Motor neuron (in vitro differentiated cells): ENCODE measurements around the gene GNPAT. TPM values are rescaled to one million over a fixed set of nuclear protein-coding genes. Genes with fewer than 3 reads are reported as not detected.

Experiments used
- ATAC-seq, 8 experiments: fragments of 200-7000 bp; cut with Tn5 transposase; replicated peaks in 6 of 8; 2 replicates each; pipeline ENCODE4 v1.8.0; 2021; ENCODE audit warnings: mild to moderate bottlenecking in 8 of 8, moderate library complexity in 8 of 8
- H3K27ac ChIP-seq, 2 donors: fragments of 250-450 bp; sonication (Bioruptor Pico); 2 replicates each; pipeline ENCODE4 v1.9.0; 2021; ENCODE audit warnings: antibody characterized with exemption in 2 of 2, mild to moderate bottlenecking in 2 of 2, moderate library complexity in 1 of 2
- H3K4me1 ChIP-seq, 2 donors: fragments of 250-450 bp; sonication (Bioruptor Pico); replicated peaks in 1 of 2; 2 replicates each; pipeline ENCODE4 v1.6.1; 2021; ENCODE audit warnings: antibody characterized with exemption in 2 of 2, mild to moderate bottlenecking in 2 of 2, moderate library complexity in 1 of 2
- H3K4me3 ChIP-seq, 5 donors: fragments of 250-450 bp; sonication (Bioruptor Pico); 2 replicates each; pipeline ENCODE4 v1.9.0; 2021; ENCODE audit warnings: antibody characterized with exemption in 5 of 5, mild to moderate bottlenecking in 5 of 5, moderate library complexity in 4 of 5
- WGBS, 10 experiments: fragments of 450-650 bp; shearing (Covaris generic); methylation state at CpG; one replicate each; pipeline ENCODE4 v1.0.0; 2022; 5-methylcytosine and 5-hydroxymethylcytosine counted together
- in situ Hi-C, 9 experiments: fragments of 400-800 bp; cut with MboI; loops; one replicate each; pipeline ENCODE4 v1.15.0; 2021; ENCODE audit warnings: low sequenced_read_pairs in 9 of 9, low pct_unique_long_range_greater_than_20kb in 2 of 9; ENCODE audit not compliant: unreplicated experiment in 9 of 9
- total RNA-seq, 8 experiments: library from RNA; unstranded; fragments of 300-600 nt; gene quantifications; 2 replicates each; pipeline versions ENCODE4 v1.2.3 to v1.2.4, GENCODE V29; 2022

The GNPAT gene
- total RNA-seq, 8 experiments from 2014 or later: 25.2 to 72.6 (median 47.1) TPM

DNA sequence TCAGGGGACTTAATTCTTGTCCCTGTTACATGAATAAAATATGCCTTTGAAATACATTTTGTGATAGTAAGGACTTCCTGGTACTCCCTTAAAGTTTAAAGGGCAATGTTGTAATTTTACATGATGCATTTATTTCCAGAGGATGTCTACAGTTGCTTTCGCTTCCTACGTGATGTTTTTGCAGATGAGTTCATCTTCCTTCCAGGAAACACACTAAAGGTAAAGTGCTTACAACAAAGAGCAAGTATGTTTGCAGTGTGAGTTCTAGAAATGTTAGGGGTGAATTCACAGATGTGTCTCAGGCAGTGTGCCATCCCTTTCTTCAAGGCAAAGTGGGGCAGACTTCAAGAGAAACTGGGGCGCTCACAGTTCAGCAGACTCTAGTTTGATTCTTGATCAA, 31.2 kb downstream of the GNPAT start:
- Histone ChIP-seq H3K4me1 (no peaks in the 10 kb centered on the region), H3K4me3 (no peak overlapping the region), H3K27ac (no peak overlapping the region)
- 56 to 100% (median 96%) methylated on average over 1 to 3 of the region's 3 CpGs; no CpG with 5 or more reads in 1 of the 10 experiments for WGBS, 10 experiments
- no peak for ATAC-seq
- in situ Hi-C loops: no loop called here

DNA sequence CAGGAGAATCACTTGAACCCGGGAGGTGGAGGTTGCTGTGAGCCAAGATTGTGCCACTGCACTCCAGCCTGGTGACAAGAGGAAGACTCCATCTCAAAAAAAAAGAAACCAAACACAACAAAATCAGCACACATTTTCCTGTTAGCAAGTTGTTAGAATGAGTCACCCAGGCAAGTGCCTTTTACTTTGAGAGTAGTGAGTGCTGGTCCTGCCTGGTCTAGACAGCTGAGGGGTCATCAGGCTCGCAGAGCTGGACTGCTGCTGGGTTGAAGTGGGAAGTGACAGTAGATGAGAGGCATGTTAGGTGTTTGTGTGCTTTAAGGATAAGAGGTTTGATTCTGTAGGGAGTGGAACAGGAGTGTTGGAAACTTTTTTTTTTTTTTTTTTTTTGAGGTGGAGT, 31.9 kb downstream of the GNPAT start:
- no peaks in the 10 kb centered on the region for H3K4me1 ChIP-seq
- 80 to 100% (median 100%) methylated on average over 1 to 2 of the region's 2 CpGs; no CpG with 5 or more reads in 4 of the 10 experiments for WGBS, 10 experiments
- in situ Hi-C loops: no loop called here
- H3K27ac ChIP-seq: no peak overlapping the region
- H3K4me3 ChIP-seq: no peak overlapping the region
- ATAC-seq: no peak

DNA sequence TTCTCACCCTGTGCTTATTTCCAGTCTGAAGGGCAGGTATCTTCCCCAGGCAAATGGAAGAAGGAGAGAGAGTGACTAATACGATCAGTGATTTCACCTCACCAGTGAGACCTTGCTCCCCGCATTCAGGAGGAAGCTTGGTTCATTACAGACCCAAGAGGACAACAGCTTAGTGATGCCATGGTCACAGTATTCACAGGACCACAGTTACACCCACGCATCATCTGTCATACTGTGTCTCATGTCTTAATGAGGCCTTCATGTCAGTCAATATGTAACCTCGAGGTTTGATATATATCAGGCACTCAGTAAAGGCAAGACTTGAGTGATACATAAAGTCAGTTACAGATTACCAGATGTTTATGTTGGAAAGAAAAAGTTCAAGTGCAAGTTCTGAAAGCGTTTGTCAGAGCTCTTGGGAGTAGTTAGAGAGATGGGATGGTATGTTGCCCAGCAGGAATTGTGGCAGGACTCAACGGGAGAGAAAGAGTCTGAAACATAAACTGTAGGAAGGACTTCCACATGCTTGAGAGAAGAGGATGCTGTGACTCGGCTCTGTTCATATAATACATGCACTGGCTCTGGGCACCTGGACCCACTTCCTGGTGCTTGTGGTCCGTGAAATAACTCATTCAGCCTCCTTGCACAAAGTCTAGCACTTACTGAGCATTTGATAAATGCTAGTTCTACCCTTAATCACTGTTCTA, 33.3 kb downstream of the GNPAT start:
- H3K27ac ChIP-seq: no peak overlapping the region
- no peak overlapping the region for H3K4me3 ChIP-seq
- WGBS, 10 experiments: 61 to 100% (median 82%) methylated on average over 2 to 8 of the region's 8 CpGs; no CpG with 5 or more reads in 1 of the 10 experiments
- no peaks in the 10 kb centered on the region for H3K4me1 ChIP-seq
- in situ Hi-C loops: no loop called here
- no peak for ATAC-seq

DNA sequence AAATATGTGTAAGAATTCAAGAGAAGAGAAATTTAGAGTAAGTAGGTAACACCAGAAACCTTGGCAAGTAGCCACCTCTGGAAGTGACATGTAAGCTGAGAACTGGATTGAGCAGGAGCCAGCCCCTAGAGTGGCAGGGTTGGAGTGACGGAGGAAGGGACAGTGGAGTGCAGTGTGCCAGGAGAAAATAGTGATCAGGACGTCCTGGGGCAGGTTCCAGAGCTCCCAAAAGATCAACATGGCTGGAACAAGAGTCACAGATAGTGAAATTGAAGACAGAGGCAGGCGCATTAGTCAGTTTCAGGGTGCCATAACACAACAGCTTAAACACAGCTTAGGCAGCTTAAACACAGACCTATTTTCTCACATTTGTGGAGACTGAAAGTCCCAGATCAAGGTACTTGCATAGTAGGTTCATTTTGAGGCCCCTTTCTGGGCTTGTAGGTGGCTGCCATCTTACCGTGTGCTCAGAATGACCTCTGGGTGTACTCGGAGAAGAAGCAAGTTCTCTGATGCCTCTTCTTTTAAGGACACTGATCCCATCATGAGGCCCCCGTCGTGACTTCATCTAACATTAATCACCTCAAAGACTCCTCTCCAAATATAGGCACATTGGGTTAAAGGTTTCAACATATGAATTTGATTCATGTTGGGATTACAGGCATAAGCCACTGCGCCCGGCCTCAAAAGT, 37.2 kb downstream of the GNPAT start:
- ATAC-seq: peak in 1 of 8 experiments; percentile 19

DNA sequence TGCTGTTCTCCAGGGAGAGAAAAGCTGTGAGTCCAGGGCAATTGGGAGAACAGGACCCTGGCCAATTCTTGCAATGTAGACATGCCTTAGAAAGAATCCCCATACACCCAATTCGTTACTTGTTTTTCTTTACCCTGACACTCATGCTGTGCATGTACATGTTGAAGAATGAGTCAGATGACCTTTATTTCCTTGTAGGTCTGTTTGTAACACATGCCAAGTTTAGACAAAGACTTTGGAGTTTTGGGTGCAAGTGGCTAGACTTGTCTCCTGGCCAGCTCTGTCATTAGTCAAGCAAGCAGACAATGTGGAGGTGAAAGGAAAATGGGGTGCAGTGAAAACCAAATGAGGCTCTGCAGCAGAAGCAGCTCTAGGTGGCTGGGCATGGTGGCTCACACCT, 38.1 kb downstream of the GNPAT start:
- in situ Hi-C loops: no loop called here
- 63 to 100% (median 100%) methylated on average over 1 of the region's 1 CpG; no CpG with 5 or more reads in 3 of the 10 experiments for WGBS, 10 experiments

More for the DNA sequence above, 37.2 kb downstream of the GNPAT start:
- no peaks in the 10 kb centered on the region for H3K4me1 ChIP-seq
- no peak overlapping the region for H3K27ac ChIP-seq
- H3K4me3 ChIP-seq: no peak overlapping the region
- in situ Hi-C loops: no loop called here
- whole genome bisulfite sequencing, 10 experiments: 70 to 100% (median 88%) methylated on average over 1 to 9 of the region's 9 CpGs

DNA sequence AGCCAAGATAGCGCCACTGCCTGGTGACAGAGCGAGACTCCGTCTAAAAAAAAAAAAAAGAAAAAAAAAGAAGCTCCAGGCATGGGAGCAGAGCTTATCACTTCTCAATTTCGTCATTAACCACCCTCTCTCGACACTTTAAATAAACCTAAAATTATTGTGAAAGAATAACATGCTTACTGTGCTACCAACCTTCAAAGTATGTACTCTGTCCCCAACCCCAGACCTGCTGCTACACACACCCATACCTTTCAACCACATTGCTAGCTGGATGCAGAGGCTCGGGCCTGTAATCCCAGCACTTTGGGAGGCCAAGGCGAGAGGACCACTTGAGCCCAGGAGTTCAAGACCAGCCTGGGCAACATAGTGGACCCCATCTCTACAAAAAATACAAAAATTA, 38.7 kb downstream of the GNPAT start:
- in situ Hi-C loops: no loop called here
- Histone ChIP-seq H3K27ac (no peak overlapping the region), H3K4me1 (no peaks in the 10 kb centered on the region), H3K4me3 (no peak overlapping the region)
- ATAC-seq: no peak
- WGBS, 10 experiments: 82 to 98% (median 93%) methylated on average over 2 to 7 of the region's 7 CpGs; no CpG with 5 or more reads in 2 of the 10 experiments

More for the DNA sequence above, 38.1 kb downstream of the GNPAT start:
- ATAC-seq: no peak
- Histone ChIP-seq H3K4me3 (no peak overlapping the region), H3K27ac (no peak overlapping the region), H3K4me1 (no peaks in the 10 kb centered on the region)

DNA sequence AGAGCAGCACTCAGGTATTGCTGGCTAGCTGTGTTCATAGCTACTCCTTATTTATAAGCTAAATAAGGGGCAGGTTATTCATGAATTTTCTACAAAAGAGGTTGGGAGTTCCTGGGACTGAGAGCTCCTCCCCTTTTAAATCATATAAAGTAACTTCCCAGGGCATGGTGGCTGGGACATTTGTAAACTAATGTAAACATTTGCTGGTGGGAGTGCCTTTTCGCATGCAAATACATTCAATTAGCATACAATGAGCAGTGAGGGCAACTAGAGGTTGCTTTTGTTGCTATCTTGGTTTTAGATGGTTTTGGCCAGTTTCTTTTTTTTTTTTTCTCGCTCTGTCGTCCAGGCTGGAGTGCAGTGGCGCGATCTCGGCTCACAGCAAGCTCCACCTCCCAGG, 43.4 kb downstream of the GNPAT start:
- peak in 4 of 8 experiments; percentile 13 to 96 (median 58) for ATAC-seq
- in situ Hi-C loops: no loop called here
- 52 to 100% (median 80%) methylated on average over 1 to 6 of the region's 6 CpGs; no CpG with 5 or more reads in 3 of the 10 experiments for WGBS, 10 experiments
- Histone ChIP-seq H3K4me3 (no peak overlapping the region), H3K27ac (no peak overlapping the region), H3K4me1 (no peaks in the 10 kb centered on the region)

DNA sequence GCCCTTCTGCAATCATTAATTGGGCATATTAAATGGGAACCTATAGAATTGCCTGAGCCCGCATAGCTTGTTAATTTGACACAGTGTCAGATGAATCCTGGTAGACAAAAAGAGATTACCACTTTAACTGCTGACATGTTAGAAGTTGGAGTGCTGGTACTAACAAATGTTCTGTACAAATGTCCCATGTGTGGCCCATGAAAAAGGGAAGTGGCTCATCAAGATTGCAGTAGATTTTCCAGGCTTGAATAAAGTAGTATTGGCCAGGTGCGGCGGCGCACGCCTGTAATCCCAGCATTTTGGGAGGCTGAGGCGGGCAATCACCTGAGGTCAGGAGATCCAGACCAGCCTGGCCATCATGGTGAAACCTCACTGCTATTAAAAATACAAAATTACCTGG, 45.6 kb downstream of the GNPAT start:
- H3K4me3 ChIP-seq: no peak overlapping the region
- H3K4me1 ChIP-seq: no peaks in the 10 kb centered on the region
- in situ Hi-C loops: no loop called here
- H3K27ac ChIP-seq: no peak overlapping the region
- ATAC-seq: no peak
- 60 to 100% (median 88%) methylated on average over 1 to 6 of the region's 6 CpGs; no CpG with 5 or more reads in 1 of the 10 experiments for WGBS, 10 experiments

DNA sequence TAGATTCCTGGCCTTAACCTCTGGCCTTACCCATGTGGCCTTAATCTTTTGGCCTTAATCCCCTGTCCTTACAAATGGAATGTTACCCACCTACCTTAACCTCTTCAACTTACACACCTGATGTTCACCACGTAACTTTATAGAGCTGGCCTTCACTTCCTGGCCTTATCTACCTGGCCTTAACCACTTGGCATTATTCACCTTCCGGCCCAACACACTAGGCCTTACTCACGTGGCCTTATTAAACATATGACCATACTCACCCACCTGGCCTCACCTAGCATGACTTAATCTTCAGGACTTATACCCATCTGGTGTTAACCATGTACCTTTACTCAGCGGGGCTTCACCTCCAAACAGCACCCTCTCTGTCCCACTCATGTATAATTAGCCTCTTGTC, 54.9 kb downstream of the GNPAT start:
- no peaks in the 10 kb centered on the region for H3K4me1 ChIP-seq
- in situ Hi-C loops: no loop called here
- no peak overlapping the region for H3K4me3 ChIP-seq
- no peak overlapping the region for H3K27ac ChIP-seq
- no peak for ATAC-seq
- WGBS, 10 experiments: 60 to 91% (median 78%) methylated on average over 1 to 4 of the region's 4 CpGs; no CpG with 5 or more reads in 2 of the 10 experiments

DNA sequence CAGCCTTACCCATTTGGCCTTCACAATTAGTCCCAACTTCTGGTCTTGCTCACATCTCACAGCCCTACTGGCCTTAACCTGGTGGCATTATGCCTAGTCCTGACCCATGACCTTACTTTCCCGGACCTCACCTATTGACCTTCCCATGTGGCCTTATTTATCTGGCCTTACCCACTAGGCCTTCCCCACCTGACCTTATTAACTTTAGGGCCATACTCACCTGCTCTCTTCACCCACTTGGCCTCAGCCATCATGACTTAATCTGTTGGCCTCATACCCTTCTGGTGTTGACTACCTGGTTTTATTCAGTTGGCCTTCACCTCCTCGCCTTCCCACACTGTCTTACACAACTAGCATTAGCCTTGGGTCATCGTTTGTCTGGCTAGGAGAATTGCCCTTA, 61.0 kb downstream of the GNPAT start:
- H3K27ac ChIP-seq: no peak overlapping the region
- in situ Hi-C loops: no loop called here
- no peak for ATAC-seq
- H3K4me3 ChIP-seq: no peak overlapping the region
- WGBS, 10 experiments: 0 to 86% (median 78%) methylated on average over 1 to 3 of the region's 3 CpGs; no CpG with 5 or more reads in 1 of the 10 experiments
- H3K4me1 ChIP-seq: no peaks in the 10 kb centered on the region

DNA sequence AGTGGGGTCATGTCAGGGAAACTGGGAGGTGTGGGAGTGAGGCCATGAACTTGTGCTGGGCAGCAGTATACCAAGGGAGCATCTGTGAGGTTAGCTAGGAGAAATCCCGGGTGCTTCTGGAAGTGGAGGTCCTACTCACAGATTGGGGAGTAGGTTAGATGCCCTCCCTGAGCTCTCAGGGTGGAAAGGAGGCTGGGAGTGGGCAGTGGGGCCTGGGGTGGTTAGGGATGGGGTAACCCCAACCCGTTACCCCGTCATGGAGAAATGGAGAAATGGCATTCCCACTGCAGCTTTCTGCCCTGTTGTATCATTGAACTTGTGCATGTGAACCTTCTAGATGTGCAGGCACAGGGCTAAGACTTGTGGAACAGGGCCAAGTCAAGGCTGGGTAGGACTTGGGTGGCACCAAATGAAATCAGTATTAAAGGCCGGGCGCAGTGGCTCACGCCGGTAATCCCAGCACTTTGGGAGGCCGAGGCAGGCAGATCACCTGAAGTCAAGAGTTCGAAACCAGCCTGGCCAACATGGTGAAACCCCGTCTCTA, 69.5 kb downstream of the GNPAT start:
- H3K4me3 ChIP-seq: no peak overlapping the region
- WGBS, 10 experiments: 67 to 100% (median 87%) methylated on average over 1 to 5 of the region's 10 CpGs; no CpG with 5 or more reads in 3 of the 10 experiments
- in situ Hi-C loops: no loop called here
- H3K4me1 ChIP-seq: no peaks in the 10 kb centered on the region
- no peak for ATAC-seq
- no peak overlapping the region for H3K27ac ChIP-seq

DNA sequence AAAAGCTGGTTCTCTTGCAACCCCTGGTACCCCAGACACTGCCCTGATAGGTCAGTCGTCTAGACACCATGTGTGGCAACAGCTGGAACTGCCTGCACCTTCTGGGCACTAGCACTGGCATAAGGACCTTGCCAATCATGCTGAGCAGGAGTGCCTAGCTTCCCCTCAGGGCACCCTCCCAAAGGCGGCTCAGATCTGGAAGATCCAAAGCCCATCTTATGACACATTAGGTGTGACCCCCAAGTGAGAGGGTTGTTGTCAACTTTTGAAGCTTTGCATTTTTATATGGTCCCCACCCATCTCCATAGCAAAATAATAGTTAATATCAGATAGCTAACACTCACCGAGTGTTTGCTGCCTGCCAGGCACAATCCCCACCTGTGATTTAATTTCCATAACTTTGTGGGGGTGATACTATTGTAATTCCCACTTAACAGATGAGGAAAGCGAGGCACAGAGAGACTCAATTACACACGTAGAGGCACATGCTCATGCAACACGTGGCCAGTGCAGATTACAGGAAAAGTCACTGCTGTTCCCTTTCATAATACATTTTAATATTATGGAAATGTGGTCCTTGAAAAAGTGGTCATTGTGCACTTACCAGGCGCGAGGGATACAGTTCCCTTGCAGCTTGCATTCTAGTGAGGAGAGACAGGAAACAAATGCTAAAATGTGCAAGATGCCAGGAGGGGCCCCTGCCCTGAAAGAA, 70.9 kb downstream of the GNPAT start:
- Histone ChIP-seq H3K4me3 (no peak overlapping the region), H3K4me1 (no peaks in the 10 kb centered on the region), H3K27ac (no peak overlapping the region)
- in situ Hi-C loops: no loop called here
- peak in 3 of 8 experiments; percentile 35 to 59 (median 58) for ATAC-seq
- 30 to 83% (median 69%) methylated on average over 1 to 7 of the region's 8 CpGs; no CpG with 5 or more reads in 3 of the 10 experiments for WGBS, 10 experiments

DNA sequence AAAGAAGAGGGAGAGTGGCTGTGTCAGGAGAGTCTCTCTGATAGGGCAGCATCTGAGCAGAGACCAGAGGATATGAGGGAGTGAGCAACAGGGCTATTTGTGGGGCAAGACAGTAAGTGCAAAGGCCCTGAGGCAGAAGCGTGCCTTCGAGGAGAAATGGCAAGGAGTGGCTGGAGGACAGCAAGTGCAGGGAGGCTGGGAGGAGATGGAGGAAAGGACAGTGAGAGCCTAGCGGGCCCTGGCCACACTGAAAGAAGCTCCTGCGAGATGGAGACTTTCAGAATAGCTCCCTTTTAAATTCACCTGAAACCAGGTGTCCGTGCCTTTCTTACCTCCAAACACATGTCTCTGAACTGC, 71.4 kb downstream of the GNPAT start:
- H3K4me3 ChIP-seq: no peak overlapping the region
- no peak overlapping the region for H3K27ac ChIP-seq
- 65 to 100% (median 90%) methylated on average over 1 to 5 of the region's 5 CpGs; no CpG with 5 or more reads in 3 of the 10 experiments for whole genome bisulfite sequencing, 10 experiments
- in situ Hi-C loops: no loop called here
- ATAC-seq: no peak
- H3K4me1 ChIP-seq: no peaks in the 10 kb centered on the region
